Fibroblast of upper back skin (primary cell): ENCODE data around the gene SLCO4A1.
A peak's percentile ranks its signal among the peaks of the same experiment; 100 is the strongest.

Experiments used
- DNase-seq: peaks from one replicate; pipeline ENCODE4 v3.0.0-alpha.2; 2013

SLCO4A1 gene

GRCh38 chr20:62642051-62642665 is at the start of gene SLCO4A1:
TSS of gene SLCO4A1 (plus strand) at chr20:62642503. CDS start at chr20:62656455, 13,952 bp downstream.
- peak; percentile 18 for DNase-seq

GRCh38 chr20:62592506-62593177 is 49.7 kb upstream of the SLCO4A1 start:
- DNase-seq = no peak

GRCh38 chr20:62593616-62594015 is 48.7 kb upstream of the SLCO4A1 start:
- DNase-seq = no peak

GRCh38 chr20:62595069-62595468 is 47.2 kb upstream of the SLCO4A1 start:
- no peak for DNase-seq

- DNase-seq = peak; percentile 28
Measured at GRCh38 chr20:62595491-62595890, 46.8 kb upstream of the SLCO4A1 start.

GRCh38 chr20:62596486-62596885 is 45.8 kb upstream of the SLCO4A1 start:
- no peak for DNase-seq

- DNase-seq = no peak
Measured at GRCh38 chr20:62596921-62597320, 45.4 kb upstream of the SLCO4A1 start.

GRCh38 chr20:62597416-62598115 is 44.7 kb upstream of the SLCO4A1 start:
- no peak for DNase-seq

- no peak for DNase-seq
Measured at GRCh38 chr20:62598761-62599194, 43.5 kb upstream of the SLCO4A1 start.

- DNase-seq = no peak
Measured at GRCh38 chr20:62599216-62600110, 42.8 kb upstream of the SLCO4A1 start.

- DNase-seq = no peak
Measured at GRCh38 chr20:62601172-62601571, 41.1 kb upstream of the SLCO4A1 start.

GRCh38 chr20:62601714-62602113 is 40.6 kb upstream of the SLCO4A1 start:
- DNase-seq = no peak

GRCh38 chr20:62602550-62602949 is 39.8 kb upstream of the SLCO4A1 start:
- DNase-seq = no peak

- DNase-seq = no peak
Measured at GRCh38 chr20:62603021-62603906, 39.0 kb upstream of the SLCO4A1 start.

GRCh38 chr20:62603907-62604785 is 38.2 kb upstream of the SLCO4A1 start:
- DNase-seq = no peak

- no peak for DNase-seq
Measured at GRCh38 chr20:62604796-62605195, 37.5 kb upstream of the SLCO4A1 start.

- DNase-seq = no peak
Measured at GRCh38 chr20:62605236-62605943, 36.9 kb upstream of the SLCO4A1 start.

- no peak for DNase-seq
Measured at GRCh38 chr20:62606016-62606415, 36.3 kb upstream of the SLCO4A1 start.

- DNase-seq = no peak
Measured at GRCh38 chr20:62606551-62607201, 35.6 kb upstream of the SLCO4A1 start.
